ENCODE data around the gene ALX4. TPM values are rescaled to one million over a fixed set of nuclear protein-coding genes. Genes with fewer than 3 reads are reported as not detected.
A peak's percentile ranks its signal among the peaks of the same experiment; 100 is the strongest.

Gene ALX4
- total RNA-seq, 4 donors from 2014 or later = 0.31 TPM; not detected in 3

- no peaks in the 10 kb centered on the region for H3K36me3 ChIP-seq
- TF ChIP-seq CTCF (IDR thresholded peaks at IDR 0.05) (peak; percentile 88 to 92 (median 90)), POLR2AphosphoS5 (IDR thresholded peaks at IDR 0.05) (no peak)
These were observed 23.6 kb downstream of the ALX4 start for GRCh38 chr11:44286268-44286880.

GRCh38 chr11:44285756-44286155 is 24.2 kb downstream of the ALX4 start:
- H3K4me1 ChIP-seq = no peaks in the 10 kb centered on the region
- TF ChIP-seq POLR2AphosphoS5 (IDR thresholded peaks at IDR 0.05) = no peak
- TF ChIP-seq CTCF (IDR thresholded peaks at IDR 0.05) = no peak
- H3K36me3 ChIP-seq = no peaks in the 10 kb centered on the region
- peaks cover 8% of the 10 kb centered on the region for H3K27me3 ChIP-seq
- no peak for ATAC-seq
- no peak overlapping the region for H3K27ac ChIP-seq
- H3K9me3 ChIP-seq = no peaks in the 10 kb centered on the region
- WGBS, 2 donors (ENCODE audit: low coverage in 1 of 2) = 29% methylated on average over 1 of the region's 2 CpGs; no CpG with 5 or more reads in 1 of the 2 donors
- H3K4me3 ChIP-seq = no peak overlapping the region

More at GRCh38 chr11:44286268-44286880, 23.6 kb downstream of the ALX4 start:
- H3K4me1 ChIP-seq = no peaks in the 10 kb centered on the region
- 54 to 73% methylated on average over 4 to 10 of the region's 10 CpGs for WGBS, 2 donors (ENCODE audit: low coverage in 1 of 2)
- no peak overlapping the region for H3K27ac ChIP-seq
- no peak overlapping the region for H3K4me3 ChIP-seq
- peaks cover 8% of the 10 kb centered on the region for H3K27me3 ChIP-seq
- no peaks in the 10 kb centered on the region for H3K9me3 ChIP-seq
- no peak for ATAC-seq

GRCh38 chr11:44282620-44283019 is 27.3 kb downstream of the ALX4 start:
- no peak for ATAC-seq
- TF ChIP-seq POLR2AphosphoS5 (IDR thresholded peaks at IDR 0.05) (no peak), EP300 (IDR thresholded peaks at IDR 0.05) (no peak), POLR2A (IDR thresholded peaks at IDR 0.05) (no peak), CTCF (IDR thresholded peaks at IDR 0.05) (no peak)
- Histone ChIP-seq H3K27me3 (peaks cover 8% of the 10 kb centered on the region), H3K36me3 (no peaks in the 10 kb centered on the region), H3K4me1 (no peaks in the 10 kb centered on the region), H3K4me3 (no peak overlapping the region), H3K9me3 (no peaks in the 10 kb centered on the region), H3K27ac (no peak overlapping the region)
- 82 to 84% methylated on average over 2 to 5 of the region's 5 CpGs for WGBS, 2 donors (ENCODE audit: low coverage in 1 of 2)

GRCh38 chr11:44281151-44281550 is 28.8 kb downstream of the ALX4 start:
- Histone ChIP-seq H3K9me3 (no peaks in the 10 kb centered on the region), H3K27me3 (no peaks in the 10 kb centered on the region), H3K4me3 (no peak overlapping the region), H3K4me1 (no peaks in the 10 kb centered on the region), H3K36me3 (no peaks in the 10 kb centered on the region), H3K27ac (no peak overlapping the region)
- no peak for TF ChIP-seq POLR2AphosphoS5 (IDR thresholded peaks at IDR 0.05)
- no peak for TF ChIP-seq CTCF (IDR thresholded peaks at IDR 0.05)
- no peak for TF ChIP-seq EP300 (IDR thresholded peaks at IDR 0.05)
- no peak for TF ChIP-seq POLR2A (IDR thresholded peaks at IDR 0.05)
- WGBS, 2 donors (ENCODE audit: low coverage in 1 of 2) = 92 to 100% methylated on average over 2 to 3 of the region's 9 CpGs
- ATAC-seq = no peak

- no peaks in the 10 kb centered on the region for H3K36me3 ChIP-seq
- no peaks in the 10 kb centered on the region for H3K27me3 ChIP-seq
- no peak for ATAC-seq
- 40% methylated on average over 1 of the region's 7 CpGs; no CpG with 5 or more reads in 1 of the 2 donors for WGBS, 2 donors (ENCODE audit: low coverage in 1 of 2)
- no peak for TF ChIP-seq POLR2A (IDR thresholded peaks at IDR 0.05)
- TF ChIP-seq CTCF (IDR thresholded peaks at IDR 0.05) = no peak
- no peak for TF ChIP-seq EP300 (IDR thresholded peaks at IDR 0.05)
- no peak for TF ChIP-seq POLR2AphosphoS5 (IDR thresholded peaks at IDR 0.05)
- H3K9me3 ChIP-seq = no peaks in the 10 kb centered on the region
- H3K27ac ChIP-seq = no peak overlapping the region
- no peak overlapping the region for H3K4me3 ChIP-seq
- no peaks in the 10 kb centered on the region for H3K4me1 ChIP-seq
These were observed 29.7 kb downstream of the ALX4 start for GRCh38 chr11:44280257-44280656.

All from gastroesophageal sphincter (tissue), 4 donors.